HG02884 (cell line): ENCODE results near the gene XKR3.
"Not testable (repeated sequence)": the region's sequence is repeated elsewhere in the genome, so short reads cannot be mapped to it uniquely, and the experiment has no call there.

Experiments used
- ATAC-seq: cut with Tn5 transposase; IDR thresholded peaks from one replicate; pipeline ENCODE4 v1.9.1; 2021; ENCODE audit warnings: mild to moderate bottlenecking, moderate library complexity; ENCODE audit not compliant: unreplicated experiment

The XKR3 gene

DNA sequence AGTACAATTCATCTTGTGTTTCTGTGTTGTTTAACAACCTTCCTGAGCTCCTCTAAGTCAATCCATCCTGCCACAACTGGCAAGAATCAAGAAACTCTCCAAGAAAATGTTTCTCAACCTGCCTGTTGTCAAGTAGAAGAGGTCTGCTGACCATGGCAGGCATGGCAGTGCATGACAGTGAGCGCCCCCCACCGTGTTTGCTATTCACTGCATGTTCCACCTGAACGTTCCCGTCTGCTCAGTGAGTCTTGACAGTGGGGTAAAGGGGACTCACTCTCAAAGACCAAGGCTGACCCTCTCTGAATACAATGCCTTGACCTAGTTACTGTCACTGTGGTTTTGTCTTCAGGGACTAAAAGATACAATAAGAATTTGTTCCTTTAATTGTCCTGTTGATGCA is 75.9 kb downstream of the XKR3 start:
- not testable (repeated sequence) for ATAC-seq

DNA sequence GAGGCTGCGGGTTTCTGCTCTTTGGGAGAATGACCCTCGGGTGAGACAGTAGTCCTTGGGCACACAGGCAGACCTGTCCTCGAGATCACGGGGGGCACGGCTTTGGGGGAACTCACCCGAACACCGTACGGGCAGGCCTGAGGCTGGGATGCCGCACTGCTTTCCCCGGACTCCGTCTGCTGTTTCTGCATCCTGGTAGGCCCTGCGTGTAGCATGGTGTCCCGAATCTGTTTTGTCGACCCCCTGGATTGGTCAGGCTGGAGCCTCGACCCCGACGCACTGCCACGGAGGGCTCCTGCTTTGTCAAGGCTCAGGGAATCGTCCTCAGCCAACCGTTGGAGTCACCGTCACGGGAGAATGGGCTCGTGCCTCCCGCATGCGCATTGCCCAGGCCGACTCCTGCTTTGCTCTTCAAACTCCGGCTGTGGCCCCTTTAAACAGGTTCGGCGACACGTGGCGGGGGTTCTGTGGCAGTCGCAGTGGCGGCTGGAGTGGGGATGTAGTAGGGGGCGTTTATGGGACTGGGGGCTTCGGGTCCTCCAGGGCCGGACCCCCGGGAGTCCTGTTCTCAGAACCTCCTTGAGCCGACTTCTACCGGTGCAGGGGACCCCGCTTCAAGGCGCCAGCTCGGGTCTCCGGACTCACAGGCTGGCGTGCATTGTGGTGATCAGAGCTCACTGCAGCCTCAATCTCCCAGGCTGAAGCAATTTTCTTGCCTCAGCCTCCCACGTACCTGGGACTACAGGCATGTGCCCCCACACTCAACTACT is 76.9 kb downstream of the XKR3 start:
- ATAC-seq = not testable (repeated sequence)

DNA sequence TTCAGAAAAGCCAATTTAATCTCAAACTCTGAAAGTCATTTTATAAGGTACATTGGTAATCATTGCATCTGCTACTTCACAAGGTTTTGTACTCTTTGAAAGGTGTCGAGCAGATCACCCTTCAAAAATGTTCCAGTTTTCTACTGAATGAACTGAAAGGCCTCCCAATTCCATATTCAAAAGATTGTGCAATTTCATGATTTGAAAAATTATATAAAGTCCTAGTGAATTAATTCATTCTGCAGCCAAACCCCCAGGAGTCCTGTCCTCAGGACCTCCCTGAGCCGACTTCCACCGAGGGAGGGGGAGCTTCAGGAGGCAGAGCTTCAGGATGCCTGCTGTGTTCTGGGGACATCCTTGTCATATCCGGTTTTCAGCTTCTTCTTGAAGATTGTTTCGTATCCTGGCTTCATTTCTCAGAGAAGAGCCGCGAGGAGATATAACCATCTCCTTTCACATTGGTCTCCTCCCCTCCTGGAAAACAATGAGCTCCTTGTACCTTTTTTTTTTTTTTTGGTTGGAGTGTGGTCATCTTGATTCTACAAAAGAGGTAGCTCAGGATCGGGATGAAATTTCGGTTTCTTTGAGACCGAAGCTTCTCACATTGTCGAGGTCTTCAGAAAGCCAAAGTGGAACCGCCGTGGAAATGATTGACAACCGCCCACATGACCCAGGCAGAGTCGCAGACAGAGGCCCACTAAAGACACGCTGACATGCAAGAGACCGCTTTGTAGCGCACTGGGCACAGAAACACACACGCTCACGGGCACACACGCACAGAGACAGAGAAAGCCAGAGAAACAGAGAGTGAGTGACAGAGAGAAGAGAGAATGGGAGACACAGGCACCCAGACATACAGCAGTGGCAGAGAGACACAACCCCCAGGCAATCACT is 77.7 kb downstream of the XKR3 start:
- not testable (repeated sequence) for ATAC-seq

DNA sequence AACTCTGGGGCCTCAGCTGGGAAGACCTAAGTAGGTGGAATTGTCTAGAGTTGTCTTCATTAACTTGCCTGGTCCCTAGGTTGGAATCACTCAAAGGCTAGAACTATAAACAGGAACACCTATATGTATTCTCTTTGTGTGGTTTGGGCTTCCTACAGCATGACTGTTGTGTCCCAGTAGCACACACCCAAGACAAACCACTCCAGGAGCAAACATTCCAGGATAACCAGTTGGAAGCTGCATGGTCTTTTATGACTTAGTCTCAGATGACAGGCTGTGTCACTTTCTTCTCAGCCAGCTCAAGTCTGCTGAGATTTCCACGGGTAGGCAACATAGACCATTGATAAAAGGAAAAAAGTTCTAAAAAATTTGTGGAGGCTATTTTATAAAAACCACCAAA is 90.9 kb downstream of the XKR3 start:
- ATAC-seq = not testable (repeated sequence)
